Measurements from ENCODE around the gene CREB3L1.

DNA sequence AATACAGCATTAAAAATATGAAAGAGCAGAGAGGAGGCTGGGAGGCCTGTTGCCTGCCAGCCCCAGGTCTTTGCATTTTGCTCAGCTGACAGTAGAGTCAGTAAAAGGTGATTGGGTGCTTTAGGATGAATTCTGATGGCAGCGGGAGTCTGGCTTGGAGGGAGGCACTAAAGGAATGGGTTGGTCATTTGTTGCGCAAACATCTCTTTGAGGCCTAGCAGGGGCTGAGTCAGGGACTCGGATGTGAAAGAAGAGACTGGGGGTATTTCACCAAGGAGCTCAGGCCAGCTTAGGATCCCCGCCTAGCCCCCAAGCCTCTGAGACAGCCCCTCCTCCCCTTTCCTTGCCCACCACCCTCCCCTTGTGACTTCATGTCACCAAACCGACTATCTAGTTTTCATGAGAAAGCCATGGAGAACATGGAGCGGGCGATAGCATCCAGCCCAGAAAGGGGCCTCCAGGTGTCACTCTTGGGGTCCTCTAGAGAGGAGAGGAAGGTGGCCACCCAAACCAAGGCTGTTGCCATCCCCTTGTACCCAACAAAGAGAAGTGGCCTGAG, 79.5 kb downstream of the CREB3L1 start:
- no peak for TF ChIP-seq POLR2AphosphoS5 (IDR thresholded peaks at IDR 0.05)
- TF ChIP-seq POLR2A (IDR thresholded peaks at IDR 0.05): no peak

Data from gastroesophageal sphincter (tissue), 2 donors.